HL-60 (cell line): ENCODE measurements around the gene PIWIL4.

Experiments
- DNase-seq, 2 experiments: peaks; one replicate each; pipeline ENCODE4 v3.0.0-alpha.2; 2010 to 2020; ENCODE audit warnings: low read depth in 1 of 2, low spot score in 1 of 2
- H3K27ac ChIP-seq: fragments of 250-450 bp; sonication (Bioruptor Pico); replicated peaks from 2 replicates; pipeline ENCODE4 v1.5.1; 2020; ENCODE audit warnings: mild to moderate bottlenecking, moderate library complexity
- H3K27me3 ChIP-seq: fragments of 250-450 bp; sonication (Bioruptor Pico); 2 replicates; pipeline ENCODE4 v1.5.1; 2021; ENCODE audit warnings: mild to moderate bottlenecking, moderate library complexity; ENCODE audit not compliant: insufficient read depth, poor library complexity, severe bottlenecking
- H3K4me3 ChIP-seq: replicated peaks from 2 replicates; pipeline ENCODE4 v1.5.1; 2011; ENCODE audit warnings: mild to moderate bottlenecking, control low read depth, low read length; ENCODE audit not compliant: insufficient read depth
- CTCF ChIP-seq: IDR thresholded peaks from one replicate; pipeline ENCODE4 v1.5.1; 2011; ENCODE audit warnings: low read length, control low read depth, inconsistent platforms; ENCODE audit not compliant: insufficient read depth
- GABPA ChIP-seq: IDR thresholded peaks from 2 replicates; pipeline ENCODE4 v1.6.1; 2012; ENCODE audit warnings: low read depth
- POLR2AphosphoS5 ChIP-seq: IDR thresholded peaks from 2 replicates; pipeline ENCODE4 v1.6.1; 2012; ENCODE audit warnings: low read depth
- REST ChIP-seq: IDR thresholded peaks from 2 replicates; pipeline ENCODE4 v1.6.1; 2012; ENCODE audit warnings: low read depth; ENCODE audit not compliant: insufficient replicate concordance
- SPI1 ChIP-seq: IDR thresholded peaks from 2 replicates; pipeline ENCODE4 v1.6.1; 2012; ENCODE audit warnings: low read depth, mild to moderate bottlenecking, borderline replicate concordance

PIWIL4 gene

GRCh38 chr11:94533696-94534630 lies 33.2 kb upstream of the PIWIL4 start:
- TF ChIP-seq SPI1, result no peak
- no peak for TF ChIP-seq REST
- no peak for TF ChIP-seq CTCF
- no peak for TF ChIP-seq GABPA
- TF ChIP-seq POLR2AphosphoS5, result no peak
- no peak for DNase-seq
- Histone ChIP-seq H3K27me3 (no peaks in the 10 kb centered on the region), H3K27ac (no peak overlapping the region), H3K4me3 (no peak overlapping the region)

GRCh38 chr11:94536386-94536785 lies 30.8 kb upstream of the PIWIL4 start:
- H3K4me3 ChIP-seq, result no peak overlapping the region
- TF ChIP-seq REST (no peak), SPI1 (no peak), POLR2AphosphoS5 (no peak), CTCF (no peak), GABPA (no peak)
- no peaks in the 10 kb centered on the region for H3K27me3 ChIP-seq
- no peak overlapping the region for H3K27ac ChIP-seq
- no peak for DNase-seq

GRCh38 chr11:94537031-94537600 lies 30.1 kb upstream of the PIWIL4 start:
- no peak for DNase-seq
- Histone ChIP-seq H3K27ac (no peak overlapping the region), H3K27me3 (no peaks in the 10 kb centered on the region), H3K4me3 (no peak overlapping the region)
- TF ChIP-seq CTCF (no peak), REST (no peak), POLR2AphosphoS5 (no peak), SPI1 (no peak), GABPA (no peak)
